Activated gamma-delta T cell (primary cell): ENCODE results near the gene MYBPH.

ENCODE experiments used
- DNase-seq: peaks from one replicate; lab custom pipeline; 2025; lab: John Stamatoyannopoulos, UW

The MYBPH gene

GRCh38 chr1:203166192-203166940 is 9.3 kb downstream of the MYBPH start:
- no peak for DNase-seq

GRCh38 chr1:203165800-203166161 is 9.8 kb downstream of the MYBPH start:
- no peak for DNase-seq

GRCh38 chr1:203165101-203165799 is 10.4 kb downstream of the MYBPH start:
- no peak for DNase-seq

- DNase-seq = no peak
These were observed 11.6 kb downstream of the MYBPH start for GRCh38 chr1:203163891-203164635.

GRCh38 chr1:203162403-203162802 is 13.2 kb downstream of the MYBPH start:
- DNase-seq = no peak

- no peak for DNase-seq
These were observed 13.9 kb downstream of the MYBPH start for GRCh38 chr1:203161703-203162102.

- DNase-seq = no peak
These were observed 14.5 kb downstream of the MYBPH start for GRCh38 chr1:203161175-203161574.

- DNase-seq = no peak
These were observed 15.8 kb downstream of the MYBPH start for GRCh38 chr1:203159844-203160243.

- DNase-seq = no peak
These were observed 16.5 kb downstream of the MYBPH start for GRCh38 chr1:203158960-203159665.

GRCh38 chr1:203158423-203158822 is 17.2 kb downstream of the MYBPH start:
- DNase-seq = no peak

- no peak for DNase-seq
These were observed 19.3 kb downstream of the MYBPH start for GRCh38 chr1:203156280-203156679.

GRCh38 chr1:203153989-203154821 is 21.4 kb downstream of the MYBPH start:
- DNase-seq = no peak

GRCh38 chr1:203153051-203153988 is 22.3 kb downstream of the MYBPH start:
- no peak for DNase-seq

GRCh38 chr1:203152158-203153034 is 23.2 kb downstream of the MYBPH start:
- no peak for DNase-seq

GRCh38 chr1:203151362-203152157 is 24.1 kb downstream of the MYBPH start:
- no peak for DNase-seq

- no peak for DNase-seq
These were observed 24.9 kb downstream of the MYBPH start for GRCh38 chr1:203150511-203151297.

GRCh38 chr1:203149188-203149840 is 26.3 kb downstream of the MYBPH start:
- DNase-seq = no peak
